C4-2B (cell line): Measurements from ENCODE around the gene POU2AF1.

Experiments
- H3K27ac ChIP-seq: fragments of 450-650 bp; 2 replicates; pipeline ENCODE4 v1.5.1; 2017
- ZFX ChIP-seq: fragments of 450-650 bp; IDR thresholded peaks from 2 replicates; pipeline ENCODE4 v1.6.1; 2017
- TF ChIP-seq, protein P1 (sequence below): fragments of 450-650 bp; conservative IDR thresholded peaks from 2 replicates; pipeline ENCODE4 v1.5.1; 2017; ENCODE audit warnings: mild to moderate bottlenecking

POU2AF1 gene

DNA sequence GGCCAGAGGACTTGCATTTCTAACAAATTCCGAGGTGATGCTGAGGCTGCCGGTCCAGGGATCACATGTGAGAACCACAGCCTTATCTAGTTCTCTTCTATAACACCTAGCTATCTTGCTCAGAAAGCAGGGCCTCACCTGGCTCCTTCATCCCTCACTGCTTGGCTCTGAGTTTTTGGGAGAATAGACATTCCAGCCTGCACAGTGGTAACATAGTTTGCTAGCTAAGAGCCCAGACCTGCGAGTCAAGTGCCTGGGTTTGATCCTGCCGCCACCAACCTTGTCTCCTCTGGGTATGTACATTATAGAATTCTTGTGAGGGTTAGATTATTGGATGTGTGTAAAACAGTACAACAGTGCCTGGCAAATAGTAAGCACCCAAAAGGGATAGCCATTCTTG lies 13.5 kb upstream of the POU2AF1 start:
- no peak overlapping the region for H3K27ac ChIP-seq
- TF ChIP-seq, protein P1, sequence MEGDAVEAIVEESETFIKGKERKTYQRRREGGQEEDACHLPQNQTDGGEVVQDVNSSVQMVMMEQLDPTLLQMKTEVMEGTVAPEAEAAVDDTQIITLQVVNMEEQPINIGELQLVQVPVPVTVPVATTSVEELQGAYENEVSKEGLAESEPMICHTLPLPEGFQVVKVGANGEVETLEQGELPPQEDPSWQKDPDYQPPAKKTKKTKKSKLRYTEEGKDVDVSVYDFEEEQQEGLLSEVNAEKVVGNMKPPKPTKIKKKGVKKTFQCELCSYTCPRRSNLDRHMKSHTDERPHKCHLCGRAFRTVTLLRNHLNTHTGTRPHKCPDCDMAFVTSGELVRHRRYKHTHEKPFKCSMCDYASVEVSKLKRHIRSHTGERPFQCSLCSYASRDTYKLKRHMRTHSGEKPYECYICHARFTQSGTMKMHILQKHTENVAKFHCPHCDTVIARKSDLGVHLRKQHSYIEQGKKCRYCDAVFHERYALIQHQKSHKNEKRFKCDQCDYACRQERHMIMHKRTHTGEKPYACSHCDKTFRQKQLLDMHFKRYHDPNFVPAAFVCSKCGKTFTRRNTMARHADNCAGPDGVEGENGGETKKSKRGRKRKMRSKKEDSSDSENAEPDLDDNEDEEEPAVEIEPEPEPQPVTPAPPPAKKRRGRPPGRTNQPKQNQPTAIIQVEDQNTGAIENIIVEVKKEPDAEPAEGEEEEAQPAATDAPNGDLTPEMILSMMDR, result no peak
- TF ChIP-seq ZFX, result no peak

DNA sequence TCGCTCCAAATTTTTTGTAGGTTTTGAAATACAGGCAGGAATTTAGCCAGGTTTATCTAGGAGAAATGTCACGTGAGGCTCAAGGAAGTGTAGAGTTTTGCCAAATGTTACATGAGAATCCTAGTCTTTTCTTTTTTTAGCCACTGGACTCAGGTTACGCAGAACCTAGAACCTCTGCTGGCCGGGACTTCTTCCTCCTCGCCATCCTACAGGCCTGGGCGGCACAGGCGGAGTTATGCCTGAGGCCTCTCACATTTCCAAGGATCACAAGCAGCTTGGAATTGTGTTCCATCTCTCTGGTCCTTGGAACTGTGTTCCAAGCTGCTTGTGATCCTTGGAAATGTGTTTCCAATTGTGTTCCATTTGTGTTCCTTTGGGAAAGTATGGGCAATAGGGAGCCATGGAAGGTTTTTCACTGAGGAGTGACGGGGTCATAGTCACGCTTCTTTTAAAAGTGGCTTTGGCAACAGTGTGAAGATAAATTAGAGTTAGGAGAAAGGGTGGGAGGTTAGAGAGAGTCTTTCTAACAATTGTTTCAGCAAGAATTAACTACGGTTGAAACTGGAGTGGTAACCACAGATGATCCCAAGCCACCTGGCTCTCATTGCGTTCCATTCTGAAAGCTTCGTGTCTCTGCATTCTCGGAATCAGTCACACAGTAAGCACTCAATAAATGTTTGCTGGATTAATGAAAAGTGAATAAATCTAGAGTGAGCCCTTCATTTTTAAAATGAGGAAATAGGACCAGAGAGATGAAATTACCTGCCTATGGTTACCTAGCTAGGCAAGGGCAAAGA lies 12.5 kb upstream of the POU2AF1 start:
- TF ChIP-seq, protein P1, result no peak
- no peak for TF ChIP-seq ZFX

DNA sequence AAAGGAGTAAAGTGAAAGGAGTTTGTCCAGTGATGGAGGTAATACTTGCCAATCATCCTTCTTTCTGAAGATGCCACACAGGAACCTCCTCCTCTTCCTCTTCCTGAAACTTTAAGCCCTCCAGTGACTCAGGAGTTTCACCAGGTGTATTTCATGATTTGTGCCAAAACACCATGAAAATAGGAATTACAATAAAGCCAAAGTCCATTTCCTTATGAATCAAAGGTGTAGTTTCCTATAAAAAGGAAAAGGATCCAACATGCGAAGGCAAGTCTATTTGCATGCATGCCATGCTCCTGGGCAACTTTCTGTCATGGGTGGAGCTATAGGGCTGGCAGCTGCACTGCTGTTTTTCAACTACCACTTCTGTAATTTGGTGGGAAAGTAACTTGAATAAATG lies 9.8 kb upstream of the POU2AF1 start:
- no peak for TF ChIP-seq ZFX
- TF ChIP-seq, protein P1, result no peak
- H3K27ac ChIP-seq, result no peak overlapping the region

More for the DNA sequence above, 12.5 kb upstream of the POU2AF1 start:
- H3K27ac ChIP-seq, result peak overlapping the region; percentile 52

DNA sequence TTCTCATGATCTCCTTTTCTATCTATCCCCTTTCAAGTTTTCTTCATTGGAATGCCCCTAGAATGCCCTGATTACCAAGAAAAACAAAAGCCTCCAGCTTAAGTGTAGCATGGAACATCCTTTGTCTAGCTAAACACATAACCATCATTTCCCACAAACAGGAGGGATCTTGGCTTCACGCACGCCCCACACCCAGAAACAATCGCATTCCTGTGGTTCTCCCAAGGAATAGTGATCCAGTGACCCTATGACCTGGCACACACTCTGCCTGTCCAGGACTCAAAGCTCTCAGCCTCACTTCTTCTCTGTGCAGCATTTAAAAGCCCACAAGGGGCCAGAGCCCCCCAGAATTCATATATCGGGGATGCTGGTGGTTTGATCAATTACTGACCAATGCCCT lies 9.3 kb upstream of the POU2AF1 start:
- TF ChIP-seq ZFX, result no peak
- TF ChIP-seq, protein P1, result no peak
- H3K27ac ChIP-seq, result no peak overlapping the region

DNA sequence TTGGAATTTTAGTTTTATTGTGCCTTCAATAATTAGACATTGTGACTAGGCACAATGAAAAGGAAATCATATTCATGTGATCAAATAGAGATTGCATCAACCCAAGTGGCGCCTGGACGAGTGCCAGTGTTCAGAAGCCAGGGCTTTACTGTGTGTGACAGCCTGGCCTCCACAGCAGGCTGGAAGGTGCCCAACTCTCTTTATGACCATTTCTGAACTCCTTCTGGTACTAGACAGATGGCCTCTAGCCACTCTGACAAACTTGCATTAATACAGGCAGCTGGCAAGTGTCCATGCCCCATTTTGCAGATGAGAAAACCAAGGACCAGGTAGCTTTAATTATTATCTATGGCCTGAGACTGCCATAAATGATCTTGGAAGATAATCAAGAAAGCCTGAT lies 8.3 kb upstream of the POU2AF1 start:
- H3K27ac ChIP-seq, result no peak overlapping the region
- TF ChIP-seq ZFX, result no peak
- TF ChIP-seq, protein P1, result no peak

DNA sequence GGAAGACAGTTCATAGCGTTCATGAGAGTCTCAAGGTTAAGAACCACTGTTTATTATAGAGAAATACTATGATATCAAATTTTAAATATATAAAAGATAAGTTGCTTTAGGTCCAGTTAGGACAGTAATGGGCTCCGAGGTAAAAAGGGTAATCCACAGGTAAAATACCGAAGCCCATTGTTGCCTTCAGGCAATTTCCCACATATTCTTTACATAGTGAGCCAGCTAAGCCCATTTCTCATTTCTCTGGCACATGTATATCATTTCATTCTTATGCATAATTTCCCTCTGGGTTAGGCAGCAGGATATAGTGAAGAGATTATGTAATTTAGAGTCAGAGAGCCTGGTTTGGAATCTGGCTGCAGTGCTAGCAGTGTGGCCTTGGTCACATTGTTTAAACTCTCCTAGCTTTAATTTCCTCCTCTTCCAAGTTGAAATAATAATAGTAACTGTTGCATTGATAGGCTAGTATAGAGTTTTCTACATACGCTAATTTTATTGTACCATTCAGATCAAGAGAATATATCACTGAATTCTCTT lies 7.6 kb upstream of the POU2AF1 start:
- TF ChIP-seq, protein P1, result no peak
- no peak for TF ChIP-seq ZFX

DNA sequence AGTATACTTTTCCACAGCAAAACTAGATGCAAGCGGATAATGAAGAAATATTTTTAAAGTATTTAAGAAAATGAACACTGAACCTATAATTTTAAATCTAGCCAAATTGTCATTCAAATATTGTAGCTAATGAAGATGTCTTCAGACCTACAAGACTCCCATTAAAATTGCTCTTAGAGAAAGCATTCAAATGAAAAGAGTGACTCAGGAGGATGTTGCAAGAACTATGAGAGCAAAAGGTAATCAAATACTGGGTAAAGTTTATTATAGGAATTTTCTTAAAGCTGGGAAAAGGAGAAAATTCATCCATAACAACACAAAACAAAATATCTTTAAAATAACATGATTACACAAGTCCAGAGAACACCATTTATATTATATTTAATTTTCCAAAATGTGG lies 5.4 kb upstream of the POU2AF1 start:
- TF ChIP-seq, protein P1, result no peak
- no peak for TF ChIP-seq ZFX
- H3K27ac ChIP-seq, result no peak overlapping the region

More for the DNA sequence above, 7.6 kb upstream of the POU2AF1 start:
- H3K27ac ChIP-seq, result no peak overlapping the region
